Activated gamma-delta T cell (primary cell): ENCODE measurements around the gene ASCC3.

Experiments
- DNase-seq: peaks from one replicate; lab custom pipeline; 2025; lab: John Stamatoyannopoulos, UW

The ASCC3 gene

DNA sequence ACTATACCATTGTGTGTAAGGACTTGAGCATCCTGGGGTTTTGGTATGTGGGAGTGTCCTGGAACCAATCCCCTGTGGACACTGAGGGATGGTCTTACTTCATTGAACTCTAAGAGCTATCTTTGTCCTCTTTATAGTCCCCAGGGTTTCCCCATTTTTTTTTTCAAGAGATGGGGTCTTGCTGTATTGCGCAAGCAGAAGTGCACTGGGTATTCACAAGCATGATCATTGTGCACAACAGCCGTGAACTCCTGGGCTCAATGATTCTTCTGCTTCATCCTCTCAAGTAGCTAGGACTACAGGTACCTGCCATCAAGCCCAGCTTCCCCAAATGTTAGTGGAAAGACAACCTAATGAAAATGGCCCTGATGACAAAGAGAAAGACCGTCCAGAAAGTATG, 2.2 kb upstream of the ASCC3 start:
- DNase-seq: no peak

- DNase-seq: no peak
These were observed 545 bp upstream of the ASCC3 start for GRCh38 chr6:100881707-100882040.

- DNase-seq: no peak
These were observed 828 bp downstream of the ASCC3 start for GRCh38 chr6:100880149-100880852.

GRCh38 chr6:100879317-100879716, 1.8 kb downstream of the ASCC3 start:
- no peak for DNase-seq

- DNase-seq: no peak
These were observed 3.3 kb downstream of the ASCC3 start for GRCh38 chr6:100877851-100878250.

DNA sequence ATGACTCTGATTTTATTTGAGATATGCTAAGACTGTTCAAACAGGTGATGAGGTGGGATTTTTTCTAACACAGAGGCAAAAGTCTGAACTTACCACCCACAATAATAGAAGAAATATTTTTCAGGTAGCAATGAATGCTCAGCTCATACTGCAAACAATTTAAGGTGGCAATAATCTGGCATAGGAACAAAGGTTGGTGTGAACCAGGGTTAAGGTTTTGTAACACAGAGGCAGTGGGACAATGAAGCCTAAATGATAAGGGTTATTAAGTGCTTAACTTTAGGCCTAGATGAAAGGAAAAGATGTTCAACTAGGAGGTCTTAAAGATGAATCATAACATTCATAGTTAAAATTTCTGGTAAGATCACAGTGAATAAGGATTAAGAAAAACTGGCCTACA, 4.9 kb downstream of the ASCC3 start:
- no peak for DNase-seq

DNA sequence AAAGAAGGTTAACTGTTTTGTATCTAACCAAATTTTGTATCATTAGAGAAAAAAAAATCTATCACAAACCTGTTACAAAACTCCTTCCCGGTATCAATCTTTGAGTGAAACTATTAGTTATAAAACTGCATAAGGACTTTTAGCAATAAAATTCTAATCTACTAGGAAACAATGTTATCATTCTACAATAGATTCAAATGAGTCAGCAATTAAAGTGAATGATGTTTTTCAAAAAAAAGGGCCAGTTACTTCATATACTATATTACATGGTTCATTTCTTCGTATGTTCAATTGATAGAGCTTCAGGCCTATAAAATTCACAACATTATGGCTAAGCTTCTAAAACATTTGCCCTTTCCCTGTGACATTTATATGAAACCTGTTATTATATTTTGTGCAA, 15.6 kb downstream of the ASCC3 start:
- no peak for DNase-seq

- no peak for DNase-seq
These were observed 19.1 kb downstream of the ASCC3 start for GRCh38 chr6:100862063-100862462.

DNA sequence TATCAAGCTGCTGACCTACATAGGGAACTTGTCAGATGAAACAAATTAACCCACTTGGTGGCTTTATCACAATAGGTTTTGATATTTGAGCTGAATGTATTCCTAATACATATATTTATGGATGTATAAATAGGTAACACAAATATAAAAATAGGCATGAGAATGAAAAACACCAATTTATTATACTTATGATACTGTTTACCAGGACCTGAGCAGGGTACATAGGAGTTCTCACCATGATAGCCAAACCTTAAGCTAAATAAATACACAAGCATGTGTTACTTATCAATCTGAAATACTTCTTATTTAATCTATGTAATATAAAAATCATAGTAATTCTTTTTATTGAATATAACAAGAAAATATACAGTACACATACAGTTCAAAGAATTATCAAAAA, 25.0 kb downstream of the ASCC3 start:
- no peak for DNase-seq

GRCh38 chr6:100851819-100852218, 29.3 kb downstream of the ASCC3 start:
- no peak for DNase-seq

DNA sequence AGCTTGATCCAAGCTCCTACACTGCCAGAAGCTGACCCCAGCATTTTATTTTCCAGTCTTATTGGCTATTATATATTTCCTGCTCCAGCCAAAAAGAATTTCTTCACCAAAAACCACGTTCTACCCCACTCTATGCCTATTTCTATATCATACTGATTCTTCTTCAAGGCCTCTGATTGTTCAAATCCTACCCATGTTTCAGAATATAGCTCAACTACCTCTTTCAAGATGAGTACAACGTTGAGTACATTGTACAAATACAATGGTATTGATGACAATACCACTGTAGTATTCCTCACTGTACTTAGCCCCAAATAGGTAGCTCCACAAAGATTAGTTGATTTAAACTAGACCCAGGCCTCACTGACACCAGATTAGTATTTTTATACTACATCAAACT, 31.0 kb downstream of the ASCC3 start:
- DNase-seq: no peak

DNA sequence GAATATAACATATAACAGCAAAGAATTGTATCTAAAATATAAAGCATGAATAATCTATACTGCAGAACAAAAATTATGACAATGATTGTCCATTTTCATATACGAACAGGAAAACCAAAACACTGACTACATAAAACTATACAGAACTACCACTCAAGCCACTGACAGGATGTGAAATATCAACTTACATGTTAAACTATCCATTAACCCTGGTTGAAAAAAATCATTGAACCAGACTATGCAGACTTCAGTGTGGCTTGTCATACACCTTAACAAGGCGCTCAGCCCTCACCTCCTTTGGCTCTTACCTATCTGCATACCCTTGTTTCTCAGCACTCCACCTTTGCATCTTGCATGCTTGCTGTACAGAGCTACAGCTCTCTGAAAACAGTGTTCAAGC, 34.9 kb downstream of the ASCC3 start:
- DNase-seq: no peak

- DNase-seq: no peak
These were observed 35.5 kb downstream of the ASCC3 start for GRCh38 chr6:100845676-100846075.

- no peak for DNase-seq
These were observed 41.7 kb downstream of the ASCC3 start for GRCh38 chr6:100839419-100839818.

- no peak for DNase-seq
These were observed 43.1 kb downstream of the ASCC3 start for GRCh38 chr6:100838011-100838410.

- no peak for DNase-seq
These were observed 47.1 kb downstream of the ASCC3 start for GRCh38 chr6:100833972-100834574.

- DNase-seq: peak; percentile 6
These were observed 52.0 kb downstream of the ASCC3 start for GRCh38 chr6:100829077-100829595.

- DNase-seq: no peak
These were observed 58.1 kb downstream of the ASCC3 start for GRCh38 chr6:100823041-100823440.

- DNase-seq: no peak
These were observed 63.1 kb downstream of the ASCC3 start for GRCh38 chr6:100818066-100818465.

- no peak for DNase-seq
These were observed 71.1 kb downstream of the ASCC3 start for GRCh38 chr6:100810015-100810414.

DNA sequence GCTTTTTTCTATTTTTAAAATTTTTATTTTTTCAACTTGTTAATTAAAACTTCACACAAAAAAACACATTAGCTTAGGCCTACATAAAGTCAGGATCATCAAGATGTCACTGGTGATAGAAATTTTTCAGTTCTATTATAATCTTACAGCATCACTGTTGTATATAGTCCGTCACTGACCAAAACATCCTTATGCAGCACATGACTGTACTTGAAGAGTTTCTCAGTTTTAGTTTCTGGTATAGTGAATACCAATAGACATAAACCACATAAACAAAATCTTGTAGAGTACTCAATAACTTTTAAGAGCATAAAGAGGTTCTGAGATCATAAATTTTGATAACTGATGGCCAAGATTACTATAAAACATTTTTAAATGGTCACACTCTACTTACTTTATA, 71.8 kb downstream of the ASCC3 start:
- DNase-seq: no peak

GRCh38 chr6:100808638-100809275, 72.4 kb downstream of the ASCC3 start:
- no peak for DNase-seq

- no peak for DNase-seq
These were observed 74.8 kb downstream of the ASCC3 start for GRCh38 chr6:100806296-100806695.
